GM21367 (cell line): ENCODE data around the gene KCNH8.
"Not testable (repeated sequence)": the region's sequence is repeated elsewhere in the genome, so short reads cannot be mapped to it uniquely, and the experiment has no call there.

ENCODE experiments used
- ATAC-seq: cut with Tn5 transposase; IDR thresholded peaks from one replicate; pipeline ENCODE4 v1.9.1; 2021; ENCODE audit not compliant: unreplicated experiment

Gene KCNH8

GRCh38 chr3:19147905-19148767 is at the start of gene KCNH8:
Gene KCNH8 (plus strand): TSS chr3:19148510. CDS start chr3:19148720, 210 bp downstream.
- no peak for ATAC-seq

DNA sequence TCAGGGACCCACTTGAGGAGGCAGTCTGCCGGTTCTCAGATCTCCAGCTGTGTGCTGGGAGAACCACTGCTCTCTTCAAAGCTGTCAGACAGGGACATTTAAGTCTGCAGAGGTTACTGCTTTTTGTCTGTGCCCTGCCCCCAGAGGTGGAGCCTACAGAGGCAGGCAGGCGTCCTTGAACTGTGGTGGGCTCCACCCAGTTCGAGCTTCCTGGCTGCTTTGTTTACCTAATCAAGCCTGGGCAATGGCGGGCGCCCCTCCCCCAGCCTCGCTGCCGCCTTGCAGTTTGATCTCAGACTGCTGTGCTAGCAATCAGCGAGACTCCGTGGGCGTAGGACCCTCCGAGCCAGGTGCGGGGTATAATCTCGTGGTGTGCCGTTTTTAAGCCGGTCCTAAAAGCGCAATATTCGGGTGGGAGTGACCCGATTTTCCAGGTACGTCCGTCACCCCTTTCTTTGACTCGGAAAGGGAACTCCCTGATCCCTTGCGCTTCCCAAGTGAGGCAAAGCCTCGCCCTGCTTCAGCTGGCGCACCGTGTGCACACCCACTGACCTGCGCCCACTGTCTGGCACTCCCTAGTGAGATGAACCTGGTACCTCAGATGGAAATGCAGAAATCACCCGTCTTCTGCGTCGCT is 45.5 kb upstream of the KCNH8 start:
- not testable (repeated sequence) for ATAC-seq

GRCh38 chr3:19103510-19103909 is 44.8 kb upstream of the KCNH8 start:
- ATAC-seq = no peak

GRCh38 chr3:19104459-19104858 is 43.9 kb upstream of the KCNH8 start:
- no peak for ATAC-seq

- no peak for ATAC-seq
Measured at GRCh38 chr3:19105826-19106225, 42.5 kb upstream of the KCNH8 start.

DNA sequence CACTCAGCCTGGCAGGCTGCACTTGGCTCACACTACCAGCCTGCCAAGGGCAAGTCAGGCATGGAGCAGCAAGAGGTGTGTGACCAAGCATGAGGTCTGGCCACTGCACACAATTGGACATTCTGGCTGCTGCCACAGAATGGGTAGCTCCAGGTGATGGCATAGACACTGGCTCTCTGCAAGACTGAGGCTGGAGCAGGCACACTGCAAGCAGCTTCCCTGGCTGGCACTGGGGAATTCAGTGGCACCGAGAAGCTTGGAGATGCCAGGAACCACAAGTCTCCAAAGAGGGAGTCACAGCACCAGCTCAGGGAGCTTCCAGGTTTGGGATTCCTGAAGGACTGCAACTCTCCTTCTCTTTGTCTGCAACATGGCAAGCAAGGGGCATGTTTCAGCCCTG is 42.0 kb upstream of the KCNH8 start:
- ATAC-seq = no peak

DNA sequence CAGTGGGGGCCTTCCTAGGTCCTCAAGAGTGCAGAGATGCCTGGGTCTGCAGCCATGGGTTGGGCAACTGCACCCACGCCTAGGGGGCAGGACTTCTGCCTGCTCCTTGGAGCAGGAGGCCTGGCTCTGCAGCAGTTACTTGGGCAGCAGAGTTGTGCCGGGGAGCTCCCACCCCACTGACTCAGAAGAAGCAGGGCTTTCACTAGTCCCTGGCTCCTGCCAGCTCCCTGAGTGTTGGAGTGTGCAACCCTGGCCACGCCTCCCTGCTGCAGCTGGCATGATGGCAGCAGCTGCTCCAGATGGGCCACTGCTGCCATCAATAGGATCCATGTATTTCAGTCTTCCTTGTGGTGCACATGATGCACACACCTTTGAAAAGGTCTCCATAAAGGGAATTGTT is 40.6 kb upstream of the KCNH8 start:
- ATAC-seq = no peak

GRCh38 chr3:19110335-19110895 is 37.9 kb upstream of the KCNH8 start:
- no peak for ATAC-seq

- ATAC-seq = no peak
Measured at GRCh38 chr3:19114461-19114860, 33.8 kb upstream of the KCNH8 start.

GRCh38 chr3:19116239-19116638 is 32.1 kb upstream of the KCNH8 start:
- no peak for ATAC-seq

DNA sequence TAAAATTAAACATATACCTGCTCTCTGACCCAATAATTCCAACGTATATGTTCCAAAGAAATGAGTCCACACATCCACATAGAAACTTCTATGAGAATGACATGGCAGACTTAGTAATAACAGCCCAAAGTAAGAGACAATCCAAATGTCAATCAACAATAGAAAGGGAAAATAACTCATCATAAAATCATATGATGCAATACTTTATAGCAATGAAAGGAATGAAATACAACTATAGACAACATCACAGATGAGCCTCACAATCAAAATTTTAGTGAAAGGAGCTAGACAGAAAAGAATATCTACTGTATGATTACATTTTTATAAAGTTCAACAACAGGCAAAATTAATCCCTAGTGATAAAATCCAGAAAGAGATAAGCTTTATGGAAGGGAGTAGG is 23.6 kb upstream of the KCNH8 start:
- ATAC-seq = no peak

DNA sequence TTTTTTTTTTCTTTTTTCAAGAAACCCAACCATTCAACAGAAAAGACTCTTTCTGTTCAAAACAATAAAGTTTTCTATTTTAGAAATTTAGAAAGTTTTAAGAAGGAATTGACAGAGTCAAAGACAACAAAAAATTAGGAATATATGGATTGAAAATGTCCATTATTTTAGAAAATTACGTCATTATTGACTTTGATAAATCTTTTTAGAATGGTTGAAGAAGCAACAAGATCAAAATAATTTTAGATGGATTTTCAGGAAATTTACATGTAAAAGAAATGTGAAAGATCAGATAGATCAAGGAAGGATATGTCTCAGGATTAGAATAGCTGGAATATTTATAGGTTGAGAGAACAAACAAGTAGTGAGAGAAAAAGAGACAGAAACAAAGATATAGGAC is 8.4 kb upstream of the KCNH8 start:
- no peak for ATAC-seq

- ATAC-seq = peak; percentile 82
Measured at GRCh38 chr3:19146685-19147650, 1.3 kb upstream of the KCNH8 start.

GRCh38 chr3:19148768-19149091 is 420 bp downstream of the KCNH8 start:
- ATAC-seq = no peak

- no peak for ATAC-seq
Measured at GRCh38 chr3:19149368-19149767, 1.1 kb downstream of the KCNH8 start.

GRCh38 chr3:19151171-19151570 is 2.9 kb downstream of the KCNH8 start:
- ATAC-seq = no peak

DNA sequence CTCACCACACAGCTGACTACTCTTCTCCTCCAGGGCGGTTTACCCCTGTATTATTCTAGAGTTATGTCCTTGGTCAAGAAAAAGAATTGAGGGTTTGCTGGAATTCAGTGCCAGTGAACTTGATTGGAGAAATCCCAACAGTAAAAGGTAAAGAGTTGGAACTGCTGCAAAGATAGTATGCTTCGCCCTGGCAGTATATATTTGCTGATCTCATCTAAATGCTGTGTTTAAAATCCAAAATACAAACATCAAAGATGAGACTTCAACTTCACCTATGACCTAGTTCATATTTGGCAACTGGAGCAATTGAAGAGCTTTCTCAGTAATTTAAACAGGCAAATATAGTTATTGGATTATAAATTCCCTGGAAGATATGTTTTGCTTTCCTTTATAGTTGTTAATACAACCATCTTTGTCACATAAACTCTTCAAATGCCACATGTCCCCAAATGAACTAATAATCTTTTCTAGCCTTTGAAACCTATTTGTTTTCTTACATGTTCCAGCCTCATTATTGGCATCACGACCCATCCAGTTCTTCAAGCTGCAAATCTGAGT is 6.5 kb downstream of the KCNH8 start:
- ATAC-seq = no peak

- ATAC-seq = no peak
Measured at GRCh38 chr3:19155375-19155774, 7.1 kb downstream of the KCNH8 start.

GRCh38 chr3:19159966-19160635 is 11.8 kb downstream of the KCNH8 start:
- ATAC-seq = no peak

GRCh38 chr3:19165654-19166053 is 17.3 kb downstream of the KCNH8 start:
- ATAC-seq = no peak
